Measurements from ENCODE around the gene RASL12.

RASL12 gene

DNA sequence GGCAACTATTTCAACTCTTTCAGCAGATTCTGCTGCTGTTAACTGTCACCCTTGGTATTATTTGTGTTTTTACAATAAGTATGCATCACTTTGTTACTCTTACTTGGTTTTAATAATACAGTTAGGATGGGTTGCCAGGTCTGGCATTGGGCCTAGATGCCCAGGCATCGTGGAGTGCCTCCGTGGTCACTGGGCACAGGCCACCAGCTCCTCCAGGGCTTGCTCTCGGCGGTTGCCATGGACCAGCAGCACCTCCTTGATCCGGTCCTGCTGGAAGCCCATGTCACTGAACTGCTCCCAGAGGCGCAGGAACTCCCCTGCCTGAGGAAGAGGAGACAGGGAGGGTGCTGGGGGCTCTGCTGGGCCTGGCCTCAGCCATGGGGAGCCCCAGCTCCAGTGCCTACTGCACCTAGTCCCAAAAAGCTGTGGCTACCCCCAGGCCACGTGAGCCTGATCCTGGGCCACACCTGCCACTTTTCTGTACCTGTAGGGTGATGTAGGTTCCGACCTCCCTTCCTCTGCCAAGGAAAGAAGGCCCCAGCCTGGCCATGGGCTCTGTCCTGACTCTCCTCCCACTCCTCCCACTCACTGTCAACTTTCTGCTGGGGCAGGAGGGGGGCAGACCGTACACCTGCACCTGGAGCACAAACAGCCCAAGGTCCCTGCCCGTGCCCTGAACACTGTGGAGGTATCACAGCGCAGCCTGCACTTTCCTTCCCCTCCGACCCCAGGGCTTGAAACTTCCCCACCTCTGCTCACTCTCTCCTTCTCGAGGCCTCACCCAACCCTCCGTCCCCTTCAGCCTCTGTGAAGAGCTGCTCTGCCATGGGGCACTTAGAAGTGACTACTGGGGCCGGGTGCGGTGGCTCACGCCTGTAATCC is 25.4 kb upstream of the RASL12 start:
- DNase-seq, result no peak

DNA sequence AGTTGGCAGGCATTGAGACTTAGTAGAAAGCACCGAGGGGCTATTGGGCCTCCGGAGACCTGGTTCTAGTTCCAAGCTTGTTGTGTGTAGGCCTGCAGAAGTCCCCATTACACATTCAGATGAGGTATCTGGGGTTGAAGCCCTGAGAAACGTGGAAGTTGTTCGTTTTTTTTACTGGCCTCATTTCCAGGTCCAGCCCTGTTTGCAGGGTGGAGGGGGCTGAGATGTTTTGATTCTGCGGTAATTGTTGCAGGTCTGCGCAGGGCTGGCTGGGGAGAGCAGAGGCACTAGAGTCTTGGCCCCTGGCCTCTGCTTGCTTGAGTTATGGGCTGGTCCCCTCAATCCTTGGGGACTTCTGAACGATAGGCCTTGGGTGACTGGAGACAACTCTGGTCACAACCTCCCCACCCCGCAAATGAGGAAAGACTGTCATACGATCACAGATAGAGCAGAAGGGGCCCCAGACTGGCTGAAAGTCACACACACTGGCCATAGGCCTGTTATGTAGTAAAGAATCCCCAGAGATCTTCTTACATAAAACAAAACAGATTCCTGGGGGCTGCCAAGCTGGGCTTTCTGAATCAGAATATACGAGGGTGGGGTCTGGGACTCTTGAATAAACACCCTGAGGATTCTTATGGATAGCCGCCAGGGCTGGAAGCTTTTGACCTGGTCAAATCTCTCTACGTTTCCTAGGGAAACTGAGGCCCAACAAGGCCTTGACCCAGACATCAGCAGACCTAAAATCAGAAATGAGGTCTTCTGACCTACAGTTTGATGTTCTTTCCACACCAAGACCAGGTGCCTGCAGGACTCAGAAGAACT is 24.4 kb upstream of the RASL12 start:
- no peak for DNase-seq

DNA sequence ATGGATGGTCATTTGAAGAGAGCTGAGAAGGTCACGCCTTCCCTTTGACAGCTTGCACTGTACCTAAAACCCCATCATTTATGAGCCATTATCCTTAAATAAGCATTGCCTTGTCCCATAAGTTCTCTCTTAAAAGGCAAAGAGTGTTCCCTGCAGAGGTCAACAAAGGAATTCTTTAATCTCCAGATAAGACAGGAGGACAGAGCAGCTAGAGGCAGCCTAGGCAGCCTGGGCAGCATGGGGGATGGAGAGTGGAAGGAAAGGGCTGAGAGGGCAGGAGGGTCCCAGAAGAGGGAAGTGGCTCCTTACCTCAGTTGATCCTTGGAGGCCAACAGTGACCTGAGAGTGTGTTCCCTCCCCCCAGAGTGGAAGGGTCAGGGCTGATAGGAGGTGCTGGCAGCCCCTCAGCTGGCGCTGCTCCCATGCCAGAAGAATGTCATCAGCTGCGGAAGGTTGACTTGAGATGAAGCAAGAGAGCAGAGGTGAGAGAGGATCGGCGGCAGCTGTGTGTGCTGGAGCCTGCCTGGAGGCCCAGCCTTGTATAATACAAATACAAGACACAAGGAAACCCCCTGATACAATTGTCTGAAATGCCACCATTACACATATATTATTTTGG is 21.5 kb upstream of the RASL12 start:
- DNase-seq, result no peak

DNA sequence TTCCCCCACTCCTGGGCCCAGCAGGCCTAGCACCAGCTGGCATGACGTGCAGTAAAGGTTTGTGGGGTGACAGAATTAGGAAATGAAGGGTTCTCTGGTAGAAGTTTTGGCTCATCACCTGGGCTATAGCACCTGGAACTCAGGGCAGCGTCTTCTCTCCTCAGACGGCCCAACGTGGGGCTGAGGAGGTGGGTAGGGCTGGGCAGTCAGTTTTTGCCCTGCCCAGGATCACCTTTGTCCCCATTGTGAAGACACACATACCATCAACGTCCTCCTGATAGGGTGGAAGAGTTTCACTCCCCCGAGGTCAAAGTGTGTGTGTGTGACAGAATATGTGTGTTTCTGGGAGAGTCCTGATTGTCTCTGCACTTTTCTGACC is 20.8 kb upstream of the RASL12 start:
- no peak for DNase-seq

DNA sequence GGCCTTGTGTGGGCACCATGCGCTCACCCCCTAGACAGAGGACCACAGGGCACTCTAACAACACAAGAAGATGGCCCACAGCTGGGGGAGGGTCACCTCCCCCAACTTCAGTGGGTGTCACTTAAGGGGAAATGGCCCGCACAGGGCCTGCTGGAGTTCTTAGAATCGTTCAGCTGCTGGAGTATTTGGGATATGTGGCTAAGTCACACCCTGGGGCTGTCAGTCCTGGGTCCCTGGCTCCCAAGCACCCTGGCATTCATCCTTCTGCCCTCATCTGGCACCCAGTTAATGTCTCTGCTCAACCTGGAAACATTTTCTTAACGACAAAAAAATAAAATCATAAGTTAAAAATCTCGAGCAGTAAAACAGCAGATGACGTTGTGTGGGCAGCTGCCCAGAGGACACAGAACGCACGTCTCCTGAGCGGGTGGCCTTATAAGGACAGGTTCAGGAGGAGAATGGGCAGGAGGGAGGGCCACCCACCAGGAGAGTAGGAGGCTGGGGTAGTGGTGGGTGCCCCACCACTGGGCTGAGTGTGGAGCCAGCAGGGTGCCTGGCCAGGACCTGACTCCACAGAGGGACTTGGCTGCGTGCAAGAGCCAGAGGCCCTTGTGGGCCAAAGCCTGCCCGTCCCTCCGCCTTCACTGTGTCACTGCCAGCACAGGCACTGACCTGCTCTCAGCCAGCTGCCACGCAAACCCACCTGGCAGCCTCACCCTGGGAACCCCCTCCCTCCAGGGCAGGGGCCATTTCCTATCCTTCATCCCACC is 20.3 kb upstream of the RASL12 start:
- no peak for DNase-seq

DNA sequence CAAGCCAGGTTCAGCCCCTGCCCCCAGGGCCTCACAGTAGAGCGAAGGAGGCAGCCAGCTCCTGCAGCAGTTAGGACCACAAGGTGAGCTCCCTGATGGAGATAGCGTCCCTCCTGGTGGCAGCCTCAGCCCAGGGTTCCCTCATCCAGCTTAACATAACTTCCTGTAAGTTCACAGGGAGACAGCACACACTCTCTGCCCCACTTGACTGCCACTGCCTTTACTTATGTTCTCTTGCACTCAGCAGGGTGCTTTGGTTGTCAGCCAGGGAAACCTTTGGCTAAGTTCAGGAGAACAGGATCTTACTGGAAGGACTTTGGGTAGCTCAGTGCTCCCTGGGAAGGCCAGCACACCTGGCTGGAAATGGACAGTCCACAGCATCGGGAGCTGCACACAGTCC is 19.6 kb upstream of the RASL12 start:
- no peak for DNase-seq

DNA sequence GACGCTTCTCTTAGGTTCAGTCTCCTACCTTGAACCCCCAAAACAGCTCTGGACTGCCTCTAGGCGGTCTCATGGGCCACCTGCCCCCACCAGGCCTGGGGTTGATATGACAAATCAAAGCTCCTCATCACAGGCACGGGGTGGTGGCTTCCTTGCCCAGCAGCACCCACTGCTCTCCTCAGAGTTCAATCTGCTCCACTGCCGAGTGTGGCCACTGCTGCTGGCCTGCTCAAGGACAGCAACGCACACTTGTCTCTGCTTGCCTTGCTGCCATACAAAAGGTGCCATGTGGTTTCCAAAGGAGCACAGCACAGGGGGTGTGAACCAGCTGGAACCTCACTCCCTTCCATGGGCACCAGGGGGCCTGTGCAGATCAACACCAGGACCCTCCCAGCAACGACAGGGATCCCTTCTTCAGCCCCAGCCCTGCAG is 18.9 kb upstream of the RASL12 start:
- no peak for DNase-seq

DNA sequence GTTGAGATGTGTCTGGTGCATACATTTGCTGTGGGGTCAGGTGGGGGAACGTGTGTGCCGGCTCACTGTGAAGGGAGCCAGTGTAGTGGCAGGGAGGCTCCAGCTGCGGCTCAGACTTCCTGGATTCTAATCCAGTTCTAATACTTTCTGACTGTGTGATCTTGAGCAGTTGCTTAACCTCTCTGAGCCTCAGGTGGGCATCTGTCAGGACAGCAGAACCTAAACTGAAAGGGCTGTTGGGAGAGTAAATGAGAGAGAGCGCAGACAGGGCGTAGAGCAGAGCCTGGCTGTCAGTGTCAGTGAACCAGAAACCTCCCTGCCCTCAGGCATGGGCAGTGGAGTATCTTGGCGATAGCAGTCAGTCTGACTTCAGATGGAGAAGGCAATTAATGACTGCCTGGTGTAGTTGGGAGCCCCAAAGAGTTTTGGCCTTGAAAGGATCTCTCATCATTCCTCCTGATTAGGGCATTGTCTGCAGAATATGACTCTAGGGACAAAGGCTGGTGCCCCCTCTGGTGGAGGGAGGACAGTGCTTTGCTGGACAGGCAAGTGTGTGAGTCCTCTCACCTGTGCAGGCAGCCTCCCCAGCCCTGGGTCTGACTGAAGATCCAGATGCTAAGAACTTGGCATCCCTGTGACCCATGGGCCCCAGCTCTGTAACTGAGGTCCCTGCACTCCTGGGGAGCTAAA is 18.3 kb upstream of the RASL12 start:
- peak; percentile 22 for DNase-seq

DNA sequence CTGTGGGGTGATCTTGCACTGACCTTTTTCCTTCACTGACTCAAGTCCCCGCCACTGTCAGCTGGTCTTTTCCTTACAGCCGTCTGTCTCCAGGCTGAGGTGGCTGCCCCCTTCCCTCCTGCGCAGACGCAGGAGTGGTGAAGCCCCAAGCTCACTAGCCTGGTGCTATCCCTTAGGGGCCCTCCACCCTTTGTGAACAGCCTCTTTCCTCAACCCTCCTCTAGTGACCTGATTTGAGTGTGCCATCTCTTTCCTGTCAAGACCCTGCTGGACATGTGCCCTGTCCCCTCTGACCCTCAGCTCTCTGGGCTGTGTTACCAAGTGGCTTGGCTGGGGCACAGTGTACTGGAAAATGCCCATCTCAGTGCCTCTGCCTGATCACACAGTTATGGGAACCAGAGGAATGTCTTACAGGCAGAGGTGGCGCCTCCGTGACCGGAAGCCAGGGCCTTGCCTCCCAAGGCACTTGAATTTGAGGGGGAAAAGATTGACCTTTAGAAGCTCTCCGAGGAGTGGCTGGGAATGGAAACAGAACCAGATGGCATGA is 17.5 kb upstream of the RASL12 start:
- no peak for DNase-seq

DNA sequence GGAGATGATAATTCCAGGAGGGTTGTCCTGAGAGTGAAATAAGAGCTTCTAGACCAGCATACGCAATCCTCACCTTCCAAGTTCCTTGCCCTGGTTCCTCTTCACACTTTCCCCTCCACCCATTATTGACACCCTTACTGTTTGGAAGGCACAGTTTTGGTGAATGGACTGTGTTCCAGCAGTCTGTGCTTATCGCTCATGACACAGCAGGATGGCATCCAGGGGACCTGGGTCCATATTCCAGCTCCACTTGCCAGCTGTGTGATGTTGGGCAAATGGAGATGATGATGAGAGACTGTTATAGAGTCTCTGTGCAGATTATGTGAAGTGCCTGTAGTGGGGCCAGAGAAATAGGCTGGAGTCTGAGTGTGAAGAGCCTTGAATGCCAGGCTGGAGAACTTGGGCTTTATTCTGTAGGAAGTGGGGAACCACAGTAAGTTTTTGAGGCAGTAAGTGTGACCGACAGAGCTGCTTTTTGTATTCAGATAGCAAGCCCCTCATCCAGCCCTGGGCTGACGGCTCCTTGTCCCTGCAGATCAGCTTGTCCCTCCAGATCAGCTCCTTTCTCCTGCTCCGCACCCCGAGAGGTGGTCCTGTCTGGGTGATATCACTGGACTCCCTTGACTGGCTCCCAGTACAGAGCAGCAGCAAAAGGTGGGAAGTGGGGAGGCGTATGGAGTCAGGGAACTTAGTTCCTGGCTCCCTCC is 16.9 kb upstream of the RASL12 start:
- DNase-seq, result no peak

DNA sequence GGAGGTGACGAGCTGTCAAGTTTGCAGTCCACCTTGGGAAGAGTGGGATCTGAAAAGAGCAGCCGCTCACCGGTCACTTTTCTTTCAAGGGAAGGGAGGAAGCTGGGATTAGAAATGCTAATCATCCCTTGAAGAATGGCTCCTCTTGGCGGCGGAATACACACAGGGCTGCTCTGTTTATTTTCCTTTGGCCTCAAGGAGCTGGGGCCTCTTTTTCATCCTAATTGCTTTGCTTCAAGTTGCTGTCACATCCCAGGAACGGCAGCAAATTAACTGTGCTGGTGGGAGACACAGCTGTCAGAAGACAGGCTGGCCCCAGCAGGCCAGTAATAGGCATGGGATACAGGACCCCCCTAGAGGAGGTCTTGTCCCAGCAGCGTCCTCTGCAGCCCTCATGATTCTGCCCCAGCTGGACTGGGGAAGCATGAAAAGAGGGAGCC is 15.5 kb upstream of the RASL12 start:
- DNase-seq, result no peak

DNA sequence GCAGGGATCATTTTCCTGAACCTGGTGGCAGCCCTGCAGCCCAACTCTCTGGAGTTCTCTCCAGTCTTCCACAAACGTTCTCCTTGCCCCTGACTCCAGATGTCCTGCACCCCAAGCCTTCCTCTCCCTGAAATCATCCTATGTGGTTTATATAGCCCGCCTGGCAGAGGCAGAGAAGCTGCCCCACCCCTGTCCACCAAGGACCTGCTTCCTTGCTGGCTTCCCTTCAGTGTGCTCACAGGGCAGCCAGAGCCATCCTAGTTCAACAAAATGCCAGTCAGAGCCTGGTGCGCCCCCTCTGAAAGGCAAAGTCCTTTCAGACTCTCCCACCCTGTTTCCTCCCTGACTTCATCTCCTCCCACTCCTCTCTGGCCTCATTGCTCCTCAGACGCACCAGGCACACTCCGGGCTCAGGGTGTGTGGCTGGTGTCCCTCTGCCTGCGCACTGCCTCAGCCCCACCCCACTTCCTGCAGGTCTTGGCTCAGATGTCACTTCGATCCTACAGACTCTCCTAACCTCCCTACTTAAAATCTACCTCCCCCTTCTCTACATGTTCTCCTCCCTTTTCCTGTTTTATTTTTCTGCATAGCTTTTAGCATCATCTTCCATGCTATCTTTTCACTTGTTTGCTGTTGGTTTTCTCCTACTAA is 14.6 kb upstream of the RASL12 start:
- peak; percentile 30 for DNase-seq

DNA sequence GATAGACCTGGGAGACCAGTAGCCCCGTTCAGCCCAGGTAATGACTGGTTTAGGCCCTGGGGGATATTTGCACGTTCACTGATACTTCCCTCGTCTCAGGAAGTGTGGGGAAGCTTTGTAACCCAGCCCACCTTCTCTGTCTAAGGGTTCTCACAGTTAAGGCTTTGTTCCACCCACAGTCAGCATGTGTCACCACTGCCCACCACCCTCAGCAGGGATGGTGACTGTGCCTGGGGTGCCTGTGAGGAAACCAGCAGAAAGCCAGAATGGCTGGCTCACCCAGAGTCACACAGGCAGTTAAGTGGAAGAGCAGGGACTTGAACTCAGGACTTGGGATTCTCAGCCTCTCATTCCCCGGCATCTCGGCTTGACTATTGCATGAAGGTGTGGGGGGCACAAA is 14.0 kb upstream of the RASL12 start:
- DNase-seq, result peak; percentile 50

DNA sequence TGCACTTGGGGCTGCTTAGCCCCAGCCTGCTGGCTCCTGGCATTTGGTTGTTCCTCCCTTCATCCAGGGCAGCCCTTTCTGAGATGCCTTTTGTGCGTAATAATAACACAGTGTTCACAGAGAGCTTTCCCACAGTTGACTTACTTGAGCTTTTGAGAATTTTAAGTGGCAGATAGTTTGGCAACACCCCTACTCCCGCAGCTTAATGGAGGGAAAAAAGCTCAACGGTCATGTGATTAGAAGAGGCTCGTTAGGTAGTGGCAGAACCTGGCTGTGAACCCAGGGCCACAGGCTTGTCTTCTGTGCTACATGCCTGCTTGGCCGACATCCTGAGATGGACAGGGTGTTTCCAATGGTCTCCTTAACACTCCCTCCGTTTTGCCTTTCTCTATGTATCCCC is 13.5 kb upstream of the RASL12 start:
- no peak for DNase-seq

DNA sequence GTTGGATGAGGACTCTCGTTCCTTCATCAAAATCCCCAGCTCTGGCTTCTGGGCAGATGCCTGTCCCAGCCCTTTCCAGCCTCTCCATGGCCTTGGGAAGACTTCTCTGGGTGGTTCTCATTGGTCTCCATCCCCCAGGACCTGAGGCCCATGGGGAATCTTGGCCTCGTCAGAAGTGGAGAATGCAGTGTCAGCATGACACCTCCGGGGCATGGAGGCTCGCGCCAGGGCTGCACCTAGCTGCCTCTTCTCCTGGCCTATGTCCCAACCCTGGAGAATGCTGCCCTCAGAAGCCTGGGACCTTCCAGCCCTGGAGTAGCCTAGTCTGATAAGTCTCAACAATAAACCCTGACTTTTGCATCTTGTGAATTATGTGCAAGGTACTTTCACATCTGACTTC is 11.8 kb upstream of the RASL12 start:
- no peak for DNase-seq

DNA sequence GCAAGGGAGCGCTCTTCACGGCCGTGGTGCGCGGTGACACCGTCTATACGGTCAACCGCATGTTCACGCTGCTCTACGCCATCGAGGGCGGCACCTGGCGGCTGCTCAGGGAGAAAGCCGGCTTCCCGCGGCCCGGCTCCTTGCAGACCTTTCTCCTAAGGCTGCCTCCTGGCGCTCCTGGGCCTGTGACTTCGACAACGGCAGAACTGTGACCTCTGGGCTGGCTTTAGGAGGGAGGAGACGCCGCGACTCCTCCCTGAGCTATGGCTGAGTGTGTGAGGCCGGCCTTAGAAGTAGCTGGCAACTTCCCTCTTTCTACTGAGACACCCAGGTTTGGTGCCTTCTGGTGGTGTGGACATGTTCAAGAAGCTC is 10.2 kb upstream of the RASL12 start:
- DNase-seq, result peak; percentile 32

DNA sequence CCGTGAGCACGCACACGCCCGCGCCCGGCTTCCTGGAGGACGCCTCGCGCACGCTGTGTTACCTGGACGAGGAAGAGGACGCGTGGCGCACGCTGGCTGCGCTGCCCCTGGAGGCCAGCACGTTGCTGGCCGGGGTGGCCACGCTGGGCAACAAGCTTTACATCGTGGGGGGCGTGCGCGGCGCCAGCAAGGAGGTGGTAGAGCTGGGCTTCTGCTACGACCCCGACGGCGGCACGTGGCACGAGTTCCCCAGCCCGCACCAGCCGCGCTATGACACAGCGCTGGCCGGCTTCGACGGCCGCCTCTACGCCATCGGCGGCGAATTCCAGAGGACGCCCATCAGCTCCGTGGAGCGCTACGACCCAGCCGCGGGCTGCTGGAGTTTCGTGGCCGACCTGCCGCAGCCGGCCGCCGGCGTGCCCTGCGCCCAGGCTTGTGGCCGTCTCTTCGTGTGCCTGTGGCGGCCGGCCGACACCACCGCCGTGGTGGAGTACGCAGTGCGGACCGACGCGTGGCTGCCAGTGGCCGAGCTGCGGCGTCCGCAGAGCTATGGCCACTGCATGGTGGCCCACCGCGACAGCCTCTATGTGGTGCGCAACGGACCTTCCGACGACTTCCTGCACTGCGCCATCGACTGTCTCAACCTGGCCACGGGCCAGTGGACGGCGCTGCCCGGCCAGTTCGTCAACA is 9.6 kb upstream of the RASL12 start:
- no peak for DNase-seq

DNA sequence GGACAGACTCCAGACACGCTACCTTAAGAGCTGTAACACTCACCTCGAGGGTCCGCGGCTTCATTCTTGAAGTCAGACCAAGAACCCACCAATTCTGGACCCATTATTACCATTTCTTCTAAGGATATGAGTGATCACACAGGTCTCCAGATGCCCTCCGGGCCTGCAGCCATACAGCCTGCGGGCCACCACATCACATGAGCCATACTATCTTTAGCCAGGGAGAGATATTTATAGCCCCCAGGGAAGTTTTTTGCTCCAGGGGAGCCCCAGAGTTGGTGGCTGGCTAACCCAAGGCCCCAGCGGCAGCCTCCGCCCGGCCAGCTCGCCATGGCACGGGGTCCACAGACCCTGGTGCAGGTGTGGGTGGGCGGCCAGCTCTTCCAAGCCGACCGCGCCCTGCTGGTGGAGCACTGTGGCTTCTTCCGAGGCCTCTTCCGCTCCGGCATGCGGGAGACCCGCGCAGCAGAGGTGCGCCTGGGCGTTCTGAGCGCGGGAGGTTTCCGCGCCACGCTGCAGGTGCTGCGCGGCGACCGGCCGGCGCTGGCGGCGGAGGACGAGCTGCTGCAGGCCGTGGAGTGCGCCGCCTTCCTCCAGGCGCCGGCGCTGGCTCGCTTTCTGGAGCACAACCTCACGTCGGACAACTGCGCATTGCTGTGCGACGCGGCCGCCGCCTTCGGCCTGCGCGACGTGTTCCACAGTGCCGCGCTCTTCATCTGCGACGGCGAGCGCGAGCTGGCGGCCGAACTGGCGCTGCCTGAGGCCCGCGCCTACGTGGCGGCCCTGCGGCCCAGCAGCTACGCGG is 8.9 kb upstream of the RASL12 start, which contains the start of gene KBTBD13:
TSS of gene KBTBD13 (plus strand) at position 261 of the 805 bp plus-strand sequence. CDS start at position 331, 70 bp downstream.
- DNase-seq, result no peak

Measured in inflammatory macrophage treated with lipopolysaccharide for 4 hours (primary cell).